DMS 273 (cell line): ENCODE results near the gene RASL10B.
A peak's percentile ranks its signal among the peaks of the same experiment; 100 is the strongest.

Source experiments
- DNase-seq: peaks from one replicate; lab custom pipeline; 2025; ENCODE audit not compliant: unreplicated experiment; lab: John Stamatoyannopoulos, UW

RASL10B gene

GRCh38 chr17:35716897-35717465 lies 14.5 kb upstream of the RASL10B start:
- DNase-seq = no peak

GRCh38 chr17:35717475-35717874 lies 14.0 kb upstream of the RASL10B start:
- no peak for DNase-seq

- DNase-seq = no peak
Measured at GRCh38 chr17:35723735-35724134, 7.7 kb upstream of the RASL10B start.

- DNase-seq = no peak
Measured at GRCh38 chr17:35725058-35725457, 6.4 kb upstream of the RASL10B start.

- DNase-seq = no peak
Measured at GRCh38 chr17:35725802-35726126, 5.7 kb upstream of the RASL10B start.

GRCh38 chr17:35726127-35726952 lies 5.1 kb upstream of the RASL10B start:
- DNase-seq = peak; percentile 85

GRCh38 chr17:35726953-35727460 lies 4.4 kb upstream of the RASL10B start:
- DNase-seq = peak; percentile 80

GRCh38 chr17:35727635-35728034 lies 3.8 kb upstream of the RASL10B start:
- no peak for DNase-seq

GRCh38 chr17:35728551-35728950 lies 2.9 kb upstream of the RASL10B start:
- DNase-seq = no peak

- no peak for DNase-seq
Measured at GRCh38 chr17:35729405-35729833, 2.0 kb upstream of the RASL10B start.

GRCh38 chr17:35730400-35731005 lies 936 bp upstream of the RASL10B start:
- no peak for DNase-seq

- peak; percentile 68 for DNase-seq
Measured at GRCh38 chr17:35731917-35732805, 722 bp downstream of the RASL10B start.

- DNase-seq = no peak
Measured at GRCh38 chr17:35732806-35733136, 1.3 kb downstream of the RASL10B start.

GRCh38 chr17:35733366-35733765 lies 1.9 kb downstream of the RASL10B start:
- no peak for DNase-seq

- no peak for DNase-seq
Measured at GRCh38 chr17:35734396-35734795, 3.0 kb downstream of the RASL10B start.

- DNase-seq = no peak
Measured at GRCh38 chr17:35735036-35735805, 3.8 kb downstream of the RASL10B start.

GRCh38 chr17:35736236-35736635 lies 4.8 kb downstream of the RASL10B start:
- no peak for DNase-seq

GRCh38 chr17:35738519-35739133 lies 7.2 kb downstream of the RASL10B start:
- DNase-seq = no peak

- no peak for DNase-seq
Measured at GRCh38 chr17:35740216-35740615, 8.8 kb downstream of the RASL10B start.
